Cortex of kidney (tissue), 1 donor: ENCODE results near the gene GPR173.

ENCODE experiments used
- DNase-seq: peaks from one replicate; lab custom pipeline; 2025; lab: John Stamatoyannopoulos, UW

The GPR173 gene

DNA sequence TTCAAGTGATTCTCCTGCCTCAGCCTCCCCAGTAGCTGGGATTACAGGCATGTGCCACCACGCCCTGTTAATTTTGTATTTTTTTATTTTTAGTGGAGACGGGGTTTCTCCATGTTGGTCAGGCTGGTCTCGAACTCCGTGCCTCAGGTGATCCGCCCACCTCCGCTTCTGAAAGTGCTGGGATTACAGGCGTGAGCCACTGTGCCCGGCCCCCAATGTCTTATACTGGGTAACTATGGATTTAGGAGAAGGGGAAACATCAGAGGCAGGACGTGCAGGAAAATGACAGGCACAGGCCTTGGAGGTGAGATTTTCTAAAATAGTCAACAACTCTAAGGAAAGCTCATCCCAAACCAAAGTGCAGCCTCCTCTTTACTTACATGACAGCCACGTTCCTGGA lies 22.5 kb downstream of the GPR173 start:
- DNase-seq: no peak

DNA sequence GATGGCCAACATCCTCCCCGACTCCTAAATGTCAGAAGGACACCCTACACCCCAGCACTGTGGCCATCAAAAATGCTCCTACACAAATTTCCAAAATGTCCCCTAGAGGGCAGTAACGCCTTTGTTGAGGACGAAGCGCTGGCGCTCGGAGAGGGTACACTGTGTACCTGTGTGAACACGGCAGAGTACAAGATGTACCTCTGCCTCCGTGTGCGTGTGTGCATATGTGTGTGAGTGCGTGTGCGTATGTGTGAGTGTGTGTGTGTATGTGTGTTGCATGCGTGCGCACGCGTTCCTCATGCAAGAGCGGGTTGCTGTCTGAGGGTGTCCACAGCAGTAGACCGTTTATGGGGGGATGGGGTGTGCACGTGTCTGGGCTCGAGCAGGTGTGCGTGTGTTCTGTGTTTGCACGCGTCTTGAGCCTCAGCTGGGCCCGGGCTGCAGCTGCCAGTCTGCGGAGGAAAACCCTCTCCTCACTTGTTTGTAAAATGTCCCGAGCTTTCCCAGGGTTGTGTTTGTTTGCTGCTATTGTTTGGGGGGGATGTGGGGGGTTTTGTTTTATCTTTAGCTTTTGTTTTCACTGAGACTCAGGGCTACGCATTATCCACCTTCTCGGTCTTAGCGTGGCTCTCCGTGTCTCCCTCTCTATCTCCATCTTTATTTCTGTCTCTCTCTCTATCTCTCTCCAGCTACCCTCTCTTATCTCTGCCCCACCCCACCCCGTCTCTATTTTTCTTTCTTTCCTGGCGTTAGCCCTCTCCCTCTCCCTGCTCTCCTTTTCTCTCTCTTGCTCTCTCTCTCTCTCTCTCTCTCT lies 23.2 kb downstream of the GPR173 start:
- no peak for DNase-seq

DNA sequence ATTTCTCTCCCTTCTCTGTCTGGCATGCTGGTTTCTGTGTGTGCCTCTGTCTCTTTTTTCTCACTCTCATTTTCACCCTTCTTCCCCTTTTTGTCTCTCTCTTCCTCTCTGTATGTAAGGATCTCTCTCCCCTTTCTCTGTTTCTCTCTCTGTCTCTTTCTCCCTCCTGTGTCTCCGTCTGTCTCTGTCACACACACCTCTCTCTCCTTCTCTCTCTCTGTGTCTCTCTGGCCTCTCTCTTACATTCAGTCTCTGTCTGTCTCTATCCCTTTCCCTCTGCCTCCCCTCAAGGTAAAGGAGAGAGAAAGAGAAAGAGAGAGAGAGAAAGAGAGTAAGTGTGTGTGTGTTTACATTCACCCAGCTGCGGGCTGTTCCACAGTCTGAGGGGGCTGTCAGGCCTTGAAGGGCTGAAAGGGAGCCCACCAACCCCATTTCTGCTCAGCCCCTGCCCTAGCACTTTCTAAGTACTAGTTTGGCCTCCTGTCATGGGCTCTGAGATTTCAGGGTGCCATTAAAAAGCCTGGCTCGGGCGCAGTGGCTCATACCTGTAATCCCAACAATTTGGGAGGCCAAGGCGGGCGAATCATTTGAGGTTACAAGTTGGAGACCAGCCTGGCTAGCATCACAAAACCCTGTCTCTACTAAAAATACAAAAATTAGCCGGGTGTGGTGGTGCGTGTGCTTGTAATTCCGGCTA lies 24.0 kb downstream of the GPR173 start:
- no peak for DNase-seq

DNA sequence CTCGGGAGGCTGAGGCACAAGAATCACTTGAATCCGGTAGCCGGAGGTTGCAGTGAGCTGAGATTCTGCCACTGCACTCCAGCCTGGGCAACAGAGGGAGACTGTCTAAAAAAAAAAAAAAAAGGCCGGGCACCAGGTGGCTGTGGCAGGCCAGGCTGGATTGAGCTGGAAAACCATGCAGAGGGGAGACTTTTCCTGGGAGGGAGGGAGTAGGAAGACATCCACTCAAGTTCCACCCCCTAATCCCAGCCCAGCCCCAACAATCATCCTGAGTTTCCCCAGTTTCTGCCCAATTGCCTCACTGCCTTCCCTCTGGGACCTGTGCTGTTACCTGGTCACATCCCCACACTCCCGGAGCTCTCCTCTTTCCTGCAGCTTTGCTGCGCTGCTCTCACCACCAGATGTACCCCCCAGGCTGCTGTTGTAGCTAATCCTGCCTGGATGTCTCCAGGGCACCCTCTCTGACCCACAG lies 24.6 kb downstream of the GPR173 start:
- DNase-seq: no peak

DNA sequence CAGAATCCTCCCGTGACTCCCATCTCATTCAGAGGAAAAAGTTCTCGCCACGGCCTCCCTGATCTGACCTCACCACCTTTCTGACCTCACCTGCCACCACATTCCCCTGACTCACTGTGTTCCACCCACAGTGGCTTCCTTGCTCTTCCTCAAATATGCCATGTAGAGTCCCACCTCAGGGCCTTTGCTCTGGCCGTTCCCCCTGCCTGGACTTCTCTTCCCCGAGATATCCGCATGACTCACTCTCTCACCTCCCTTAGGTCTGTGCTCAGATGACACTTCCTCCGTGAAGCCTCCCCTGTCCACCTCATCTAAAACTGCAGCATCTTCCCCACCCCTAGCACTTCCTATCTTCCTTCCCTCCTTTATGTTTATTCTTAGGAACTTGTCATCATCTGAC lies 26.4 kb downstream of the GPR173 start:
- DNase-seq: no peak

DNA sequence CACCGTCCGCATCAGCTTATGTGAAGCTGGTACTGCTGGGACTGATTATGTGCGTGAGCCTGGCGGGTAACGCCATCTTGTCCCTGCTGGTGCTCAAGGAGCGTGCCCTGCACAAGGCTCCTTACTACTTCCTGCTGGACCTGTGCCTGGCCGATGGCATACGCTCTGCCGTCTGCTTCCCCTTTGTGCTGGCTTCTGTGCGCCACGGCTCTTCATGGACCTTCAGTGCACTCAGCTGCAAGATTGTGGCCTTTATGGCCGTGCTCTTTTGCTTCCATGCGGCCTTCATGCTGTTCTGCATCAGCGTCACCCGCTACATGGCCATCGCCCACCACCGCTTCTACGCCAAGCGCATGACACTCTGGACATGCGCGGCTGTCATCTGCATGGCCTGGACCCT lies 28.1 kb downstream of the GPR173 start:
- no peak for DNase-seq

DNA sequence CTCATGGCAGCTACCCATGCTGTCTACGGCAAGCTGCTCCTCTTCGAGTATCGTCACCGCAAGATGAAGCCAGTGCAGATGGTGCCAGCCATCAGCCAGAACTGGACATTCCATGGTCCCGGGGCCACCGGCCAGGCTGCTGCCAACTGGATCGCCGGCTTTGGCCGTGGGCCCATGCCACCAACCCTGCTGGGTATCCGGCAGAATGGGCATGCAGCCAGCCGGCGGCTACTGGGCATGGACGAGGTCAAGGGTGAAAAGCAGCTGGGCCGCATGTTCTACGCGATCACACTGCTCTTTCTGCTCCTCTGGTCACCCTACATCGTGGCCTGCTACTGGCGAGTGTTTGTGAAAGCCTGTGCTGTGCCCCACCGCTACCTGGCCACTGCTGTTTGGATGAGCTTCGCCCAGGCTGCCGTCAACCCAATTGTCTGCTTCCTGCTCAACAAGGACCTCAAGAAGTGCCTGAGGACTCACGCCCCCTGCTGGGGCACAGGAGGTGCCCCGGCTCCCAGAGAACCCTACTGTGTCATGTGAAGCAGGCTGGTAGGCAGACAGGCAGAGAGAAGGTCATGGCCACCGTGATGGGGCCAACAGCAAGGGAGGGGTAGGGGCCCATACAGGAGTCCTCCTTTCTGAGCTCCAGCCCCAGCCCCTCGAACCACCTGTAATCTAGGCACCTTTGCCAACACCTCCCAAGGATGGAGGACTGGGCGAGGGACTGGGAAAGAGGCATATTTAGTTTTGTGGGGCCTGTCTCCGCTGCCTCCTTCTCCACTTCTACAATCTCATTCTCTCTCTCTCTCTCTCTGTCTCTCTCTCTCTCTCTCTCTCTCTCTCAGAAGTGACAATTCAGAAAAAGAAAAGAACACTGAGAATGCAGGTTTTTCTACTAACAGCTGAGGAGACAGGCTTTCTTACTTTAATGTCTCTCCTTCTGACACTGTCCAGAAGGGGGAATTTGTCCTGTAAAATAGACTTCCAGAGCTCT lies 28.9 kb downstream of the GPR173 start:
- DNase-seq: no peak

DNA sequence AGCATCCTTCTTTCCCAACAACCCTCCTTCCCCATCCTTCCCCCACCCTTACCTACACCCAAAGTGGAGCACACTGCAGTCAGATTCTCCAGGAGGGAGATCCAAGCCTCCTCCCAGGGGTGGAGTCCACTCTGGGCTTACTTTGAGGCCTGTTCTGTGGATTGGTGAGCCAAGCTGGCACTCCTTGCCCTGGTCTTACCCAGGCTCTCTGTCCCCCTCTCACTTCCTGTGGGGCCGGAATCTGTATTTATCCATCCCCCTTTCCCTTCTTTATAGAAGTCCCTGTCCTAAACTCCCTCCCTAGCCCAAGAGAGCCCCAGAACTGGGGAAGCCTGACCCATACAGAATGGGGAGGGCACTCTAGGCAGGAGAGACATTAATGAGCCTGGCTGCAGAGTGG lies 30.4 kb downstream of the GPR173 start:
- DNase-seq: no peak

DNA sequence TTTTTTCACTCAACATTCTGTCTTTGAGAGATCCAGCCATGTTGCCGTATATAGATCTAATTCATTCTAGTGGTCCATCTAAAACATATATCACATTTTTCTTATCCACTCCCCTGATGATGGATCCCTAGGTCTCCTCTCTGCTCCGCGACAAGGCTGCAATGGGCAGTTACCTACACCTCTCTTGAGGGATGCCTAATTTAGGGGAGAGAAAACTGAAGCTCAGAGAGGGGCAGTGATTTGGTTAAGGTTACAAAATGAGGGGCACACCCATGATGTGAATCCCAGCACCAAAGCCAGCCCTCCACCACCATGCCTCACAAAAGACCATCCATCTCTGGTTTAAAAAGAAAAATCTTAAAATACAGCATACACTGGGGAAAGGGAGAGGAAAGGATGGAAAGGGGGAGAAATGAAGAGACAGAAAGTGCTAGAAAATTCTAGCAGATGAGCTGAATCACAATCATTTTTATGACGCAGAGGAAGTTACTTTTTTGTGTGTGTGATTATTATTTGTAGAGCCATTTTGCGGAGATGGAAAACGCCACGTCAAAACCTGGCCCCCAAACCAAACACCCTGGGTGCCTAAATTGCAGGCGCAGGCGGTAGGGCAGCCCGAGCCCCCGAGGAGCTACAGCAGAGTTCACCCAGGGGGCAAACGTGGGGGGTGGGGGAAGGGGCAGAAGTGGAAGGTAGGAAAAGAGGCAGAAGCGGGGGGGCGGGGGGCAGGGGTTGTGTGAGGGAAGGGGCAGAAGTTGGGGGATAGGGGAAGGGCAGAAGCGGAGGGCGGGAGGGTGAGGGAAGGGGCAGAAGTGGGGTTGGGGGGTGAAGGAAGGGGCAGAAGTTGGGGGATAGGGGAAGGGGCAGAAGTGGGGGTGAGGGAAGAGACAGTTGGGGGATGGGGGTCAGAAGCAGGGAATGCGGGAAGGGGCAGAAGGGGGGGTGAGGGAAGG lies 32.3 kb downstream of the GPR173 start:
- DNase-seq: no peak

DNA sequence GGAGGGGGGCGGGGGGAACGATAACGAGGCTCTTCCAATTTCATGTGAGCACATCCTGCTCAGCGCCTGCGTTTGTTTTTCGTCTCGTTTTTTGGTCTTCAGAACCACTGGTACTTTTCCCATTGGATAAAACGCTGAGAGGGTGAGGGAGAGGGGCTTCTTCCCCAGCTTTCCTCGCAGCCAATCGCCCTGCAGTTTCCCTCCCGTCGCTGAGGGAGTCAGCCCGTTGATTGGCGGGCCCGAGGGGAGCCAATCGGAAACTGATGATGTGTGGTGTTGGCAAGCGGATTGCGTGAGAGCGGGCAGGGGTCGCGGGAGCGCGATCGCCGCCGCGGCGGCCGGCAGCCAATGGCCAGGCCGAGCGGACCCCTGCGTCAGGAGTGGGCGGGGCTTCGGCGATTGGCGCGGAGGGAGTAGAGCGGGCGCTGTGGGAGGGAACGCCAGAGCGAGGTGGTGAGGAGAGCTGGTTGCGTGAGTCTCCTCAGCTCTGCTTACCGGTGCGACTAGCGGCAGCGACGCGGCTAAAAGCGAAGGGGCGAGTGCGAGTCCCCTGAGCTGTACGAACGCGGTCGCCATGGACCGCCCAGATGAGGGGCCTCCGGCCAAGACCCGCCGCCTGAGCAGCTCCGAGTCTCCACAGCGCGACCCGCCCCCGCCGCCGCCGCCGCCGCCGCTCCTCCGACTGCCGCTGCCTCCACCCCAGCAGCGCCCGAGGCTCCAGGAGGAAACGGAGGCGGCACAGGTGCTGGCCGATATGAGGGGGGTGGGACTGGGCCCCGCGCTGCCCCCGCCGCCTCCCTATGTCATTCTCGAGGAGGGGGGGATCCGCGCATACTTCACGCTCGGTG lies 33.6 kb downstream of the GPR173 start, which contains the start of gene TSPYL2:
Gene TSPYL2, plus strand, starts transcription at position 443 of the 848 bp plus-strand sequence. Its CDS starts 132 bp downstream, at position 575.
- DNase-seq: peak; percentile 41

DNA sequence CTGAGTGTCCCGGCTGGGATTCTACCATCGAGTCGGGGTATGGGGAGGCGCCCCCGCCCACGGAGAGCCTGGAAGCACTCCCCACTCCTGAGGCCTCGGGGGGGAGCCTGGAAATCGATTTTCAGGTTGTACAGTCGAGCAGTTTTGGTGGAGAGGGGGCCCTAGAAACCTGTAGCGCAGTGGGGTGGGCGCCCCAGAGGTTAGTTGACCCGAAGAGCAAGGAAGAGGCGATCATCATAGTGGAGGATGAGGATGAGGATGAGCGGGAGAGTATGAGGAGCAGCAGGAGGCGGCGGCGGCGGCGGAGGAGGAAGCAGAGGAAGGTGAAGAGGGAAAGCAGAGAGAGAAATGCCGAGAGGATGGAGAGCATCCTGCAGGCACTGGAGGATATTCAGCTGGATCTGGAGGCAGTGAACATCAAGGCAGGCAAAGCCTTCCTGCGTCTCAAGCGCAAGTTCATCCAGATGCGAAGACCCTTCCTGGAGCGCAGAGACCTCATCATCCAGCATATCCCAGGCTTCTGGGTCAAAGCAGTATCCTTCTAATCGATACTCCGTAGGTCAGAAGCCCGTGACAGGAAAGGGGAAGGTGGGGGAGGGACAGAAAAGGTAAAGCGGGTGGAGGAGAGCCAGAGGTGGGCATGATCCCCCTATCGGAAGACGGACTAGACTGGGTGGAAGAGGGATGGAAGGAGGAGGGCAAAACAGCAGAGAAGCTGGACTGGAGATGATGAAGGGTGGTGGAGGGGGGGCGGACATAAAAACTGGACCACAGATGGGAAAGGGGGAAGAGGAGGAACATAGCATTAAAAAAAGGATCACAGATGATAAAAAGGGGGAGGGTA lies 34.4 kb downstream of the GPR173 start:
- DNase-seq: no peak

DNA sequence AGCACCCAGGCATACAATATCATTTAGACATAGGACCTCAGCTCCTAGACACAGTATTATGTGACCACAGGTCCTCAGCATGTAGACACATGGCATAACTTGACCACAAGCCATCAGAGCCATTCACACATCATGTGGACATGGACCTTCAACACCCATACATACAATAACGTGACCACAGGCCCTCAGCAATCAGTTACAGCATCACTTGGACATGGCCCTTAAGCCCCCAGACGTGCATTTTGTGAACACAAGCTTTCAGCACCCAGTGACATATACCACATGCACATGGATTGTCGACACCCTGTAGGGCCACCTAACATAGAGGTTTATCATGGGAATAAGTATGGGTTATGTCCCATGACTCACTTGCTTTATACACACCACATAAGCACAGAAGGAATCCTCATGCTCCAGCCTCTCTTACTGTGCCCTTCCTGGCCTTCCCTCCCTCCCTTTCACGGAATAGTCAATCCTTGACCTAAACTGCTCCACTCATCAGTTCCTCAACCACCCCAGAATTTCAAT lies 35.5 kb downstream of the GPR173 start:
- no peak for DNase-seq

DNA sequence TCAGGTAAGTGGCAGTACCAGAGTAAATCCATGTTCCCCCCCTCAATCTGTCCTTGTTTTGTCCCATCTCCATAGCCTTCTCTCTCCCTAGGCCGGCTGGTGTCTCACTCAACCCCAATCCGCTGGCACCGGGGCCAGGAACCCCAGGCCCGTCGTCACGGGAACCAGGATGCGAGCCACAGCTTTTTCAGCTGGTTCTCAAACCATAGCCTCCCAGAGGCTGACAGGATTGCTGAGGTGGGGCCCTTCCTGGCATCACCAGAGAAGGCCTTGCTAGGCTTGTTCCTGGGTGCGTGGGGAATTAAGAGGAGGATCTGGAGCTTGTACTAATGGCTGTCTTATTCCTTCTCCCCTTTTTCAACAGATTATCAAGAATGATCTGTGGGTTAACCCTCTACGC lies 36.3 kb downstream of the GPR173 start:
- DNase-seq: no peak

DNA sequence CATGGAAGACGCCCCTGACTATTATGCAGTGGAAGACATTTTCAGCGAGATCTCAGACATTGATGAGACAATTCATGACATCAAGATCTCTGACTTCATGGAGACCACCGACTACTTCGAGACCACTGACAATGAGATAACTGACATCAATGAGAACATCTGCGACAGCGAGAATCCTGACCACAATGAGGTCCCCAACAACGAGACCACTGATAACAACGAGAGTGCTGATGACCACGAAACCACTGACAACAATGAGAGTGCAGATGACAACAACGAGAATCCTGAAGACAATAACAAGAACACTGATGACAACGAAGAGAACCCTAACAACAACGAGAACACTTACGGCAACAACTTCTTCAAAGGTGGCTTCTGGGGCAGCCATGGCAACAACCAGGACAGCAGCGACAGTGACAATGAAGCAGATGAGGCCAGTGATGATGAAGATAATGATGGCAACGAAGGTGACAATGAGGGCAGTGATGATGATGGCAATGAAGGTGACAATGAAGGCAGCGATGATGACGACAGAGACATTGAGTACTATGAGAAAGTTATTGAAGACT lies 37.2 kb downstream of the GPR173 start:
- no peak for DNase-seq

DNA sequence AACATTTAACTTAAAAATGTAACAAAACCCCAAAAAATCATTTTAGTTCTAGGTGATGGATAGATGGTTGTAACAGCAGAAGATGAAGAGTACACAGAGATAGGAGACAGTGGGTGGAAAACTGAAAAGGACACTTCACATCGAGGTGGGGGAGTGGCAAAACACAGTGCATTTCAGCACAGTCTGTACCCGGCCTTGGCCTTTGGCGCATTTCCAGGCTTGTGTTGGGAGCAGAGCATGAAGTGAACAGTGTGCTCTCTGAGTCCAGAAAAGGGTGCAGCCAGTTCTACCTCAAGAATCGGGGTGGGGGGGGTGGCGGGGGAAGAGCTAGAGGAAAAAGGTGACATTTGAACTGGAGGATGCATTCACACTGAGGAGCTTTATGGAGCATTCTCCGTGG lies 37.9 kb downstream of the GPR173 start:
- no peak for DNase-seq

DNA sequence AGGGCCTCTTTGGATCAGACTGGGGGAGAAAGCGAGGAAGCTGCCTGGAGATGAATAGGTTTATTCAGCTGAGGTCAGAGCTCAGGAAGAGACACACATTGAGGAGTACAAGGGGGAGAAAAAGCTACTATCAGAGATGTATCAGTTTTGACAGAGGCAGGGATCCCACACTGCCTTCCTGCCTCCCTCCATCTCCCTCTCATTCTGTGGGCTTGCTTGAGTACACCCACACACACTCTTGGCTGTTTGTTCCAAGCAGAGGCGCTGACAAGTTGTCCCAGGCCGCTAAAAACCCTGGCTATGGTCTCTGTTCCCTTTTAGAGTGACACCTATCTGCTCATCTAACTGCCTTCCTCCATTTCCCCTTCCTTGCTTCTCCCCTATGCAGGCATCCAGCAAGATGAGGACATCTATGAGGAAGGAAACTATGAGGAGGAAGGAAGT lies 38.8 kb downstream of the GPR173 start:
- DNase-seq: no peak

DNA sequence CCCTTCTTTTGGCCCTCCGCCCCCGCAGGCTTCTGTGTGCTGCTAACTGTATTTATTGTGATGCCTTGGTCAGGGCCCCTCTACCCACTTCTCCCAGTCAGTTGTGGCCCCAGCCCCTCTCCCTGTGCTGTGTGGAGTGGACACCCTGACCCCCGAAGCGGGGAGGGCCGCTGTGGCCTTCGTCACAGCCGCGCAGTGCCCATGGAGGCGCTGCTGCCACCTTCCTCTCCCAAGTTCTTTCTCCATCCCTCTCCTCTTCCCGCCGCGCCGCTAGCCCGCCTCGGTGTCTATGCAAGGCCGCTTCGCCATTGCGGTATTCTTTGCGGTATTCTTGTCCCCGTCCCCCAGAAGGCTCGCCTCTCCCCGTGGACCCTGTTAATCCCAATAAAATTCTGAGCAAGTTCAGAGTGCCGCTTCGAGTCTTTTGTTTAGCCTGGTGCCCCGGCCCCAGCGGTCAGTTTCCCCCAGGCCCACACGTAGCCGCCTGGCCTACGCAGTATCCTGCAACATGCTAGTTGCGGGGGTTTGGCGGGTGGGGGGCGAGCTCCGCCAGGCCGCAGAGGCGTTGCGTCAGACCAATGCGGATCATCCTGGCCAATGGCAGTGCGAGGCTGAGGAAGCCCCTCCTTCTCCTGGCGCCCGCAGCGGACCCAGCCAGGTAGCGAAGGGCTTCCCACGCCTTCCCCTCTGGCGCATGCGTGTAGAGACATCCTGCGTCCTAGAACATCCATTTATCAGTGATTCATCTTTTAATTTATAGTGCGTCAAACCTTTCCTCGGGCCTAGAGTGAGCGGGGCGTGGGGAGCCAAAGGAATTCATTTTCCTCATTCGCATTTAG lies 39.8 kb downstream of the GPR173 start:
- DNase-seq: no peak
